Muscle of leg (tissue), 11 donors: ENCODE results near the gene ITSN1. TPM values are rescaled to one million over a fixed set of nuclear protein-coding genes. Genes with fewer than 3 reads are reported as not detected.
"Not testable (repeated sequence)": the region's sequence is repeated elsewhere in the genome, so short reads cannot be mapped to it uniquely, and the experiment has no call there.

Experiments used
- DNase-seq: peaks from one replicate; pipeline ENCODE4 v3.0.0; 2013
- H3K27ac ChIP-seq: one replicate; pipeline ENCODE4 v1.5.1; 2013; ENCODE audit warnings: mild to moderate bottlenecking, low read length, control low read depth
- H3K27me3 ChIP-seq: one replicate; pipeline ENCODE4 v1.6.1; 2013; ENCODE audit warnings: low read length; ENCODE audit not compliant: control insufficient read depth, insufficient read depth
- H3K36me3 ChIP-seq: one replicate; pipeline ENCODE4 v1.6.1; 2013; ENCODE audit warnings: low read length; ENCODE audit not compliant: control insufficient read depth, insufficient read depth
- H3K4me1 ChIP-seq: one replicate; pipeline ENCODE4 v1.6.1; 2013; ENCODE audit warnings: low read length; ENCODE audit not compliant: control insufficient read depth, insufficient read depth
- H3K4me3 ChIP-seq: one replicate; pipeline ENCODE4 v1.5.1; 2013; ENCODE audit warnings: low read length, control low read depth
- H3K9me3 ChIP-seq: replicated peaks from 2 replicates; pipeline ENCODE4 v1.6.1; 2013; ENCODE audit warnings: low read depth, low read length; ENCODE audit not compliant: control insufficient read depth
- WGBS: methylation state at CpG from one replicate; pipeline ENCODE4 v1.1.5; 2013; ENCODE audit warnings: missing lambda C conversion rate; ENCODE audit not compliant: insufficient coverage; 5-methylcytosine and 5-hydroxymethylcytosine counted together
- polyA plus RNA-seq, 8 donors: library from polyadenylated mRNA; unstranded; fragments of 120-200 nt; gene quantifications; one replicate each; pipeline versions ENCODE4 v1.2.1 to v1.2.3, GENCODE V29; 2013; ENCODE audit warnings: inconsistent platforms in 1 of 8, low replicate concordance in 1 of 8; ENCODE audit not compliant: insufficient read length in 8 of 8, insufficient read depth in 1 of 8
- total RNA-seq: library from RNA; stranded (reverse); fragments of 120-200 nt; gene quantifications from one replicate; pipeline ENCODE4 v1.2.4, GENCODE V29; 2013

Gene ITSN1
- total and polyA plus RNA-seq, 9 donors = 26.1 to 42.6 (median 32.1) TPM

DNA sequence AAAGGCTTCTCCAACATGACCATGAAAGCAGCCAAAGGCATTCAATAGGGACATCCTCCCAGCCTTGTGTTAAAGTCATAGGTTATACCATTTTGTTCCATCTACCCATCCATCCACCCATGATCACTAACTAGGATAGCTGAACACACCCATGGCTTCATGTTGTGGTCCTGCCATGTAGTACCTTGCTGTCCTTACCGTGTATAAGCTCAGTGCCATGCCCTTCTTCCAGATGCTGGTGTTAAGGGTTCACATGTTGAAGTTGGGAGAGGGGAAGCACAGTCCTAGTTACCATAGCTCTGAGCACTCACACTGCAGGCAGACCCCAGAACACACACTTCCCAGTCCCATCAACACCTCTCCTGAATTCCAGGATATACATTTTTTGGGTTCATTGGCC lies 221.8 kb downstream of the ITSN1 start:
- H3K9me3 ChIP-seq = no peaks in the 10 kb centered on the region
- H3K4me3 ChIP-seq = no peak overlapping the region
- no peaks in the 10 kb centered on the region for H3K36me3 ChIP-seq
- no peak for DNase-seq
- H3K27me3 ChIP-seq = no peaks in the 10 kb centered on the region
- peaks cover 2% of the 10 kb centered on the region for H3K4me1 ChIP-seq
- H3K27ac ChIP-seq = no peak overlapping the region
- WGBS = no CpG with 5 or more reads among the region's 1 CpG

DNA sequence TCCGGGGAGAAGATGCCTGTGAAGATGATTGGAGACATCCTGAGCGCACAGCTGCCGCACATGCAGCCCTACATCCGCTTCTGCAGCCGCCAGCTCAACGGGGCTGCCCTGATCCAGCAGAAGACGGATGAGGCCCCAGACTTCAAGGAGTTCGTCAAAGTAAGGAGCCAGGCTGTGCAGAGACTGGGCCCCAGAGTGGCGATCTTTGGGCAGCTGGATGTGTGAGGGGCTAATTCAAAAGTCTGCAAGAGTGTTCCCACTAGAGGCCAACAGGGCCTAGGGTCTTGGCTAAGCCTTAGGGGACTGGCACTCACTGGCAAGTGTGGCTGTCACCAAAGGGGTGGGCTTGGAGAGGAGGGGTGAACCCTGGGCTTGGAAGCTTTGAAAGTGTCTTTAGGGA lies 222.9 kb downstream of the ITSN1 start:
- 80% methylated on average over 9 of the region's 9 CpGs for WGBS
- H3K4me3 ChIP-seq = no peak overlapping the region
- no peak for DNase-seq
- H3K27me3 ChIP-seq = no peaks in the 10 kb centered on the region
- H3K36me3 ChIP-seq = no peaks in the 10 kb centered on the region
- H3K27ac ChIP-seq = no peak overlapping the region
- no peaks in the 10 kb centered on the region for H3K4me1 ChIP-seq
- H3K9me3 ChIP-seq = no peaks in the 10 kb centered on the region

DNA sequence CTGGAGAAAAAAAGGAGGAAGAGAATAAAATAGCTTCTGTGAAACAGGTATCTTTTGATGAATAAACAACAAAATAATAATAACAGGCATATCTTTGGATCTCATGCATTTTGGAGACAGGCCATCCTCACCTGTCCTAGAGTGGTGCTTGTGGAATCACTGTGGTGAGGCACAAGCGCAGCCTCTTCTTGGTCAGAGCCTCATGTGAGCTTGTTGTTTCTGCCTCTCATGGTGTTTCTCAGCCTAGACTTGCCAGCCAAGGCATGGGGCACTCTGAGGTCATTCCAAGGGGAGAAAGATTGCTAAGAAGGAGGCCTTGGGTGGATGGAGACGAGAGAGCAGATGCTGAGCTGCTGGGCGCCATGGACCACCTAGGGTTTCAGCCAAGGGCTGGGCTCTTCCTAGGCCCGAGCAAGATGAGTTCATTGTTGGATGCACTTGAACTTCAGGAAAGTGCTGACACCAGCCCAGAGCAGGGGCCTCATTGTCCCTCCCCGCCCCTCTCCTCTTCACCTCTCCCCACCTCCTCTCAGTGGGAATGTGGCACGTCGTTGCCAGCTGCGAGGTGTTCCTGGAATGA lies 223.8 kb downstream of the ITSN1 start:
- H3K27ac ChIP-seq = no peak overlapping the region
- H3K4me1 ChIP-seq = no peaks in the 10 kb centered on the region
- H3K9me3 ChIP-seq = no peaks in the 10 kb centered on the region
- H3K4me3 ChIP-seq = no peak overlapping the region
- no peaks in the 10 kb centered on the region for H3K27me3 ChIP-seq
- DNase-seq = no peak
- 54% methylated on average over 5 of the region's 8 CpGs for WGBS
- H3K36me3 ChIP-seq = no peaks in the 10 kb centered on the region

DNA sequence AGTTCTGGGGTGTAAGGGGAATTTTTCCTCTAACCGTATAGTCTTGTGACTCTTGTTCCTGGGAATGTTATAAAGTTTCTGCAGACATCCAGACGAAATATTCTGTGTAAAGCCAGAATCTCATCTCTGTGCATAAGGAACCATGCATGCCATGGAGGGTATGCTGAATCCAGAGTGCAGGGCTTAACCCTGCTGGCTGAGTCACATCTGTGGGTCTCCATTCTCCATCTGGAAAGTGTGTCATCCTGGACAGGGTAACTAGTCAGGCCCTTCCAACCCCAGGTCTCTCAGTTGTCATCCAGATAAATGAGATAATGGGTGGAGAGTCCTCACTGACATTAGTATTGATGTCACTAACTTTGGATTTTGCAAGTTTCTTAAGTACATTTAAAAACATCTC lies 224.5 kb downstream of the ITSN1 start:
- DNase-seq = peak; percentile 39
- 42% methylated on average over 2 of the region's 2 CpGs for WGBS
- no peaks in the 10 kb centered on the region for H3K27me3 ChIP-seq
- H3K4me1 ChIP-seq = no peaks in the 10 kb centered on the region
- H3K4me3 ChIP-seq = no peak overlapping the region
- no peaks in the 10 kb centered on the region for H3K36me3 ChIP-seq
- H3K27ac ChIP-seq = no peak overlapping the region
- no peaks in the 10 kb centered on the region for H3K9me3 ChIP-seq

DNA sequence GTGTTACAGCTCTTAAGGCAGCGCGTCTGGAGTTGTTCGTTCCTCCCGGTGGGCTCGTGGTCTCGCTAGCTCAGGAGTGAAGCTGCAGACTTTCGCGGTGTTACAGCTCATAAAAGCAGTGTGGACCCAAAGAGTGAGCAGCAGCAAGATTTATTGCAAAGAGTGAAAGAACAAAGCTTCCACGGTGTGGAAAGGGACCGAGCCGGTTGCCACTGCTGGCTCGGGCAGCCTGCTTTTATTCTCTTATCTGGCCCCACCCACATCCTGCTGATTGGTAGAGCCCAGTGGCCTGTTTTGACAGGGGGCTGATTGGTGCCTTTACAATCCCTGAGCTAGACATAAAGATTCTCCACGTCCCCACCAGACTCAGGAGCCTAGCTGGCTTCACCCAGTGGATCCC lies 225.6 kb downstream of the ITSN1 start:
- DNase-seq, H3K36me3 ChIP-seq, H3K4me3 ChIP-seq, H3K4me1 ChIP-seq, H3K27ac ChIP-seq, H3K9me3 ChIP-seq, H3K27me3 ChIP-seq: not testable (repeated sequence)
- 39% methylated on average over 8 of the region's 13 CpGs for WGBS

DNA sequence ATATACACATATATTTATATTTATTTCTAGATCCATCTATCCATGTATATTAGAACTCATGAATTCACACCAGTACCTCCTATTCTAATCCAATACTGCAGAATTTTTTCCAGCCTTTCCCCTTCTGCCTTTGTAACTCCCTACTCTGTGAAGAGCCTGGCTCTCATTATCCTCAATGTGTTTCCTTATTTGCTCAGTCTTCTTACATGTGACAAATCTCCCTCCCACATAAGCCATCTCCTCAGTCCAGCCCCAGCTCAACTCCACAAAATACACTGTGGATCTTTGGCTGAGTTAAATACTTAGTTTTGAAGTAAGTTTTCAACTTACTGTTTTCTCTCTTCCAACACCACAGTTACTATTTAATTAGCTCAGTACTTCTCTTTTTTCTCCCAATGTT lies 227.6 kb downstream of the ITSN1 start:
- Histone ChIP-seq H3K27ac (no peak overlapping the region), H3K36me3 (no peaks in the 10 kb centered on the region), H3K27me3 (no peaks in the 10 kb centered on the region), H3K9me3 (no peaks in the 10 kb centered on the region), H3K4me1 (peaks cover 3% of the 10 kb centered on the region), H3K4me3 (no peak overlapping the region)
- no peak for DNase-seq

DNA sequence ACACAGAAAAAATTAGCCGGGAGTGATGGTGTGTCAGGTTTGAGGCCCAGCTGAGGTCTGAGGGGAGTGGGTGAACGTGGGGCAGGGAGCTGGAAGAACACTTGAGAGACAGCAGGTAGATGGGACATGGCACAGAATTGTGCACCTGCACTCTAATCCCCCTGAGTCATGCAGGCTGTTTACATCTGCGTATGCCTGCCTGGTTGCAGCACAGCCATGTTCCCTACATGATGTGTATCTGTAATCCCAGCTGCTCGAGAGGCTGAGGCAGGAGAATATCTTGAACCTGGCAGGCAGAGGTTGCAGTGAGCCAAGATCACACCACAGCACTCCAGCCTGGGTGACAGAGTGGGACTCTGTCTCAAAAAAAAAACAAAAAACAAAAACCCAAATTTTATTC lies 228.5 kb downstream of the ITSN1 start:
- Histone ChIP-seq H3K4me3 (no peak overlapping the region), H3K4me1 (peaks cover 3% of the 10 kb centered on the region), H3K9me3 (no peaks in the 10 kb centered on the region), H3K27me3 (no peaks in the 10 kb centered on the region), H3K36me3 (no peaks in the 10 kb centered on the region), H3K27ac (no peak overlapping the region)
- no peak for DNase-seq
- WGBS = 69% methylated on average over 3 of the region's 4 CpGs

DNA sequence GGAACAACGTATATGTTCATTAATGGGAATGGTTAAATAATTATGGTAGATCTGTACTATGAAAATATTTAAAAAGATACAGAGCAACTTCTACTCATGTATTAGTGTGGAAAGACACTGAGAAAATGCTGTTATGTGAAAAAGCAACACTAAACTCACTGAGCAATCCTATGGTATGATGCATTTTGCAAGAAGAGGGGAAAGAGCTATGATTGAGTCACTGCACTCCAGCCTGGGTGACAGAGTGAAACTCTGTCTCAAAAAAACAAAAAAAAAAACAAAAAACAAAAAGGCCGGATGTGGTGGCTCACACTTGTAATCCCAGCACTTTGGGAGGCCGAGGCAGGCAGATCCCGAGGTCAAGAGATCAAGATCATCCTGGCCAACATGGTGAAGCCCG lies 228.9 kb downstream of the ITSN1 start:
- no peaks in the 10 kb centered on the region for H3K9me3 ChIP-seq
- no peak overlapping the region for H3K27ac ChIP-seq
- no peak for DNase-seq
- WGBS = 79% methylated on average over 4 of the region's 5 CpGs
- H3K36me3 ChIP-seq = no peaks in the 10 kb centered on the region
- H3K4me1 ChIP-seq = peaks cover 3% of the 10 kb centered on the region
- H3K27me3 ChIP-seq = no peaks in the 10 kb centered on the region
- H3K4me3 ChIP-seq = no peak overlapping the region

DNA sequence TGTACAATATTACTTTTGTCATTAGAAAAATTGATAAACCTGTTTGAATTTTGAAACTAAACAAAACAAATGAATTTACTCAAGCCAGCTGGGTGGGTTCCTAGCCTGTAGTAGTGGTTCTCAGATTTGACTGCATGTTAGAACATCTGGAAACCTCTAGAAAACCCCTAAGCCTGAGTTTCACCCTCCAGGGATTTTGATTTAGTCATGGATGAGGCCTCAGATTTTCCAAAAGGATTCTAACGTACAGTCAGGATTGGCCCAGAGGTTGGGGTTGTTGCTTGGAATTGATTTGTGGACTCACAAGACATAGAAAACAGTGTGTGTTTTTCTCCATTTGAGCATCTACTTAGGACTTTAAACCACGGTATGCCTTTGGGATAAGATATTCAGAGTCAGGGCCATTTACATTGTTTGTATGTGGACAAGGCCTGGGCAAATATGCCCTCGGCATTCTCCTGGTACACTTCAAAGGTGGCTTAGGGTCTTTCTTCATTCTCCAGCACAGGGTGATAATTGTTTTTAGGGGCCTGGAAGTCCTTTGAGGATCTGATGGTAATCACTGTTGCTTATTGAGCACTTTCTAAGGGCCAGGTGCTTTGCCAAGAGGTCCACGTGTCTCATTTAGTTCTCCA lies 230.7 kb downstream of the ITSN1 start:
- H3K27me3 ChIP-seq = no peaks in the 10 kb centered on the region
- no peaks in the 10 kb centered on the region for H3K9me3 ChIP-seq
- no peaks in the 10 kb centered on the region for H3K36me3 ChIP-seq
- H3K4me3 ChIP-seq = no peak overlapping the region
- WGBS = 59% methylated on average over 3 of the region's 4 CpGs
- H3K27ac ChIP-seq = peak overlapping the region; percentile 35
- peak; percentile 77 for DNase-seq
- peaks cover 3% of the 10 kb centered on the region for H3K4me1 ChIP-seq

DNA sequence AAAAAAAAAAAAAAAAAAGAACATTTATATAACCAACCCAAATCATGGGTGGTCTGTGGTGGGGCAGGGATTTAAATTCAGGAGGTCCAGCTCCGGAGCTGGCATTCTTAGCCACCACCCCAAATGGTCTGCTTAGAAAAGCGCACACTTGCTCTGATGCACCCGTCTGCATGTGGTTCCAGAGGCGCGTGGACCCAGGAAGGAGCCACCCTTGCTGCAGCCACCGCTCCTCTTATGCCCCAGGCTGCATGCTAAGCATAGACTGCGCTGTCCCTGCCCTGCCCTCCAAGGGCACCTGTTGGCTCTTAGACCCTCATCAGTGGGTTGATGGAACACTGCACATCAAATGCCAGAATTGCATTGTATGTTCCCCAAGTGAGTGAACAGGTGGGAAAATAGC lies 231.9 kb downstream of the ITSN1 start:
- Histone ChIP-seq H3K27me3 (no peaks in the 10 kb centered on the region), H3K36me3 (no peaks in the 10 kb centered on the region), H3K27ac (no peak overlapping the region), H3K4me3 (no peak overlapping the region), H3K4me1 (peaks cover 3% of the 10 kb centered on the region), H3K9me3 (no peaks in the 10 kb centered on the region)
- no peak for DNase-seq
- 91% methylated on average over 7 of the region's 7 CpGs for WGBS
